Epithelial cell of prostate (primary cell): ENCODE data around the gene OGG1.
A peak's percentile ranks its signal among the peaks of the same experiment; 100 is the strongest.

Experiments
- DNase-seq: peaks from one replicate; pipeline ENCODE4 v3.0.0-alpha.2; 2011; ENCODE audit warnings: low read depth, low spot score
- H3K27ac ChIP-seq: fragments of 450-650 bp; 2 replicates; pipeline ENCODE4 v1.5.1; 2017; ENCODE audit warnings: mild to moderate bottlenecking

Gene OGG1

GRCh38 chr3:9727041-9727595 lies 22.6 kb upstream of the OGG1 start:
- no peak overlapping the region for H3K27ac ChIP-seq
- no peak for DNase-seq

GRCh38 chr3:9727743-9728142 lies 22.0 kb upstream of the OGG1 start:
- no peak for DNase-seq
- H3K27ac ChIP-seq, result no peak overlapping the region

- DNase-seq, result no peak
- no peak overlapping the region for H3K27ac ChIP-seq
These were observed 20.3 kb upstream of the OGG1 start for GRCh38 chr3:9729419-9729818.

- DNase-seq, result no peak
- peak overlapping the region; percentile 89 for H3K27ac ChIP-seq
These were observed 19.0 kb upstream of the OGG1 start for GRCh38 chr3:9730657-9731205.

- H3K27ac ChIP-seq, result peak within 1 kb of the TSS; percentile 89
- peak; percentile 95 for DNase-seq
These were observed 18.3 kb upstream of the OGG1 start, which contains the start of gene BRPF1 for GRCh38 chr3:9731206-9732079. Gene BRPF1 (plus strand): TSS chr3:9731735. CDS start chr3:9734141, 2,406 bp downstream.

GRCh38 chr3:9732080-9732739 lies 17.5 kb upstream of the OGG1 start:
- no peak for DNase-seq

DNA sequence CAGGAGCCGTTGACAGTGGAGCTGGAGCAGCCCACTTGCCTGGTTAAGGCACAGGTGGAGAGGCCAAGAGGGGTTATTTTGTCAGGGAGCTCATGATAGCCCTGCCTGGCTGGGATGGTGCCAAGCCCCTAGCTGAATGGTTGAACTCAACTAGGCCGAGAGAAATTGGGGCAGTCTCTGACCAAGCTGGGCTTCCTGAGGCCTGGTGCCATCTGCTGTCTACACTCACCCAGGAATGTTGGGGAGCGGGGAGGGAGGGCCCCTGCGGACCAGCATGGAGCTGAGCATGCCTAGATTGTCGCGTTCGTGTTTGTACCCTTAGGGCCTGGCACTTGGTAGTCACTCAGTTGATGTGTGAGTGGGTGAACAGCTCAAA lies 17.0 kb upstream of the OGG1 start:
- DNase-seq, result no peak
- peak overlapping the region; percentile 89 for H3K27ac ChIP-seq

More at GRCh38 chr3:9732080-9732739, 17.5 kb upstream of the OGG1 start:
- H3K27ac ChIP-seq, result peak overlapping the region; percentile 89

DNA sequence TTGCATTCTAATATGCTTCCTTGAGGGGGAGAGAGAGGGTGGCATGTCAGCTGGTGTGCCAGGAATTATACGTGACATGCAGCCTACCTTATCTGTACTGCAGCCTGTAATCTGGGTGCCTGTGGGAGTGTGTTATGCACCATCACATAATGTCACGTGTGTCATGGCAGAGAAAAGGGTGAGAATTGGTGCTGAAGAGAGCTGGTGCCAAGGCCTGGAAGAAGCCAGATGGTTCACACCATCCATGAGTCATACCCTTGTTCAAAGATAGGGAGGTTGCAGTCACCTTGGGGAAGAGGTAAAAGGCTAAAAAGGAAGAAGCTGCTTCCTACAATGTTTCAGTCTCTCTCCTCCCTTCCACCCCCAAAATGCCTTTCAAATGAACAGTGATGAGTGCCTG lies 12.9 kb upstream of the OGG1 start:
- DNase-seq, result no peak
- H3K27ac ChIP-seq, result no peak overlapping the region

GRCh38 chr3:9739181-9739580 lies 10.6 kb upstream of the OGG1 start:
- no peak for DNase-seq
- no peak overlapping the region for H3K27ac ChIP-seq

DNA sequence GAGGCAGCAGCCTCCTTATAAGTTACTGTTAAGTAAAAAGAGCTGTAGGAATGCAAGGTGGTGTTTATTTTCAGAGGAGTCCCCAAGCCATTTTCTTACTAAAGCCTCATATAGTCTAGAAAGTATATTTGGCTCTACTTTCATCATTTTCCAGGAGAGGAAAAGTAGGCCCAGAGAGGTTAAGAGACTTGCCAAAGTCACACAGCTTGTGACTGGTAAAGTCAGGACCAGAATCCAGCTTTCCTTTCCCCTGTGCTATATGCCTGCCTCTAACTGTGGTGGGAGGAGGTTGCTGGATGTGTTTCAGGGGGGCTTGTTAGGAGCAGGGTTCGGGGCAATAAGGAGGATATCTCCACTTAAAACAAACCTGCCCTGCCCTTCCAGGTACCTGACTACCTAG lies 7.2 kb upstream of the OGG1 start:
- DNase-seq, result no peak
- no peak overlapping the region for H3K27ac ChIP-seq

- H3K27ac ChIP-seq, result no peak overlapping the region
- DNase-seq, result no peak
These were observed 6.2 kb upstream of the OGG1 start for GRCh38 chr3:9743548-9743947.

- H3K27ac ChIP-seq, result no peak overlapping the region
These were observed 5.6 kb upstream of the OGG1 start for GRCh38 chr3:9744162-9744561.

DNA sequence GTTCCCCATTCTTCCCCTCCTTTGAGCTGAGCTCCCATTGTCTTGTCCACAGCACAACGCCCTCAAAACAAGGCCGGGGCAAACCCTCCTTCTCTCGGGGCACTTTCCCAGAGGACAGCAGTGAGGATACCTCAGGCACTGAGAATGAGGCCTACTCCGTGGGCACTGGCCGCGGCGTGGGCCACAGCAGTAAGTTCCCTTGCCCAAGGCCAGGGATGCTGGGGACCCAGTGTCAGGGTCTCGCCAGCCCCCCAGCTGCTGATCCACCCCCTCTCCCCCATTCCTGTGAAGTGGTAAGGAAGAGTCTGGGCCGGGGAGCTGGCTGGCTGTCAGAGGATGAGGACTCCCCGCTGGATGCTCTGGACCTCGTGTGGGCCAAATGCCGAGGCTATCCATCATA lies 4.2 kb upstream of the OGG1 start:
- DNase-seq, result no peak
- no peak overlapping the region for H3K27ac ChIP-seq

More at GRCh38 chr3:9744162-9744561, 5.6 kb upstream of the OGG1 start:
- DNase-seq, result no peak

DNA sequence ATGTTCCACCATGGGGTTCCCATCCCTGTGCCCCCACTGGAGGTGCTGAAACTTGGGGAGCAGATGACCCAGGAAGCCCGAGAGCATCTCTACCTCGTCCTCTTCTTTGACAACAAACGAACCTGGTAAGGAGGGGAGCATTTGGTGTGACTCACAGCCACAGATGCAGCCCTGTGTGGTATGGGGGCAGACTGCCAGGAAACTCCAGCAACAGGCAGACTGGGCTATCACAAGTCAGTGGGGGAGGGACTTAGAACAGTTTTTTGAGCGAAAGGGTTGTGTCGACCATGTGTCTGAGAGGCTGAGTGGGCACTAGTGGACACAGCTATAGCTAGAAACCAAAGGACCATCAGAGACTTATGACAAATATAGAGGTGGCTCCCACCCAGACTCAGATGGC lies 3.4 kb upstream of the OGG1 start:
- no peak overlapping the region for H3K27ac ChIP-seq
- DNase-seq, result no peak

DNA sequence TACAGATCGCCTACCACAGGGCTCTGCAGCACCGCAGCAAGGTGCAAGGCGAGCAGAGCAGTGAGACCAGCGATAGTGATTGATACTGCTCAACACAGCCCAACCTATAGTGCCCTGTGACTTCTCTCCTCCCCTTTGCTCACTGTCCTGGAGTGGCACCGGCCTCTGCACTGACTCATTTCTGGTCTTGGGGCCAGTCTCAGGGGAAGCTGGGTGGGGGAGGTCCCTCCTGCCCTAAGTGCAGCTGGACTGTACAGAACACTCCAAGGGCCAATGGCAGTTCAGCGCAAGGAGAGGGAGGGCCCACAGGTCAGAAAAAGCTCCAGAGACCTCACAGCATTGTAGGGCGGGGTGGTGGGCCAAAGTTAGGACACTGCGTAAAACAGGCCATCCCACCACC lies 2.5 kb upstream of the OGG1 start:
- H3K27ac ChIP-seq, result no peak overlapping the region
- no peak for DNase-seq

DNA sequence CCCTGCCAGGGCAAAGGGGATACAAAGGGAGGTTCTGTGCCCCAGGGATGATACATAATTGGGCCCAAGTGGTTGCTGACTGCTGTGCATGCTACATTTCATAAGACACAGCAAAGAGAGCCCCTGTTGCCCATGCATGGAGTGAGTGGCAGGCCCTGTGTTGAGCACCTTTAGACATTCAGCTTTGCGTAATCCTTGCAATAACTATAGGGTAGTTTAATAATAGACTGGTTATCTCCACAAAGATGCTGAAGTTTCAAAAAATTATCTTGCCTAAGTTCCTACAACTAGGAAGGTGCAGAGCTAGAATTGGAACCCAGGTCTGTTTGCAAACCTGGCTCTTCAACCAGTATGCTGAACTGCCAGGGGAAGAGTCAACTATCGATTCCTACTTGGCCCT lies 1.7 kb upstream of the OGG1 start:
- no peak overlapping the region for H3K27ac ChIP-seq
- no peak for DNase-seq

DNA sequence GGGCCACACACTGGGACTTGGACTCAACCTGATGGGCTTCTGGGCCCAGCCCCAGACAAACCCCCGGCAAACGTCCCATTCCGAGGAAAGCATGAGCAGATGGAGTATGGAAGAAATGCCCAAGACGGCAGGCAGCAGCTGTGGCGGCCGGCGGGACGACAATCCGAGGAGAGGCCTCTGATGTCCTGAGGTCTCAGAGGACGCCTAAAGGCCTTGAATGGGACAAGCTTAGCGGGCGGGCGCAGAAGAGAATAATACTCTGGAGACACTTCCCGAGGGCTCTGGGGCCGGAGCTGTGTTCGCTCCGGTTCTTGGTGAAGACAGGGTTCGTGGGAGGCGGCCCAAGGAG lies 482 bp upstream of the OGG1 start:
- H3K27ac ChIP-seq, result peak overlapping the region; percentile 81
- no peak for DNase-seq

- no peak for DNase-seq
- peak overlapping the region; percentile 81 for H3K27ac ChIP-seq
These were observed 1.0 kb downstream of the OGG1 start for GRCh38 chr3:9750556-9751411.

GRCh38 chr3:9754678-9755077 lies 4.9 kb downstream of the OGG1 start:
- no peak for DNase-seq
- peak overlapping the region; percentile 39 for H3K27ac ChIP-seq

GRCh38 chr3:9757427-9757826 lies 7.7 kb downstream of the OGG1 start:
- no peak overlapping the region for H3K27ac ChIP-seq
- DNase-seq, result no peak
